Activated CD4-positive, alpha-beta T cell treated with anti-CD3 and anti-CD28 coated beads, Interleukin-2, Interleukin-4, amounts not matched to agents 100 ng/mL and 50 ng/mL, durations not matched to agents 16 hours and 8 hours (primary cell): ENCODE data around the gene ADAM22.

Source experiments
- DNase-seq: peaks from one replicate; pipeline ENCODE4 v3.0.0-alpha.2; 2020; ENCODE audit warnings: low spot score

The ADAM22 gene

GRCh38 chr7:88218836-88219605 is 285.0 kb downstream of the ADAM22 start:
- peak; percentile 62 for DNase-seq

DNA sequence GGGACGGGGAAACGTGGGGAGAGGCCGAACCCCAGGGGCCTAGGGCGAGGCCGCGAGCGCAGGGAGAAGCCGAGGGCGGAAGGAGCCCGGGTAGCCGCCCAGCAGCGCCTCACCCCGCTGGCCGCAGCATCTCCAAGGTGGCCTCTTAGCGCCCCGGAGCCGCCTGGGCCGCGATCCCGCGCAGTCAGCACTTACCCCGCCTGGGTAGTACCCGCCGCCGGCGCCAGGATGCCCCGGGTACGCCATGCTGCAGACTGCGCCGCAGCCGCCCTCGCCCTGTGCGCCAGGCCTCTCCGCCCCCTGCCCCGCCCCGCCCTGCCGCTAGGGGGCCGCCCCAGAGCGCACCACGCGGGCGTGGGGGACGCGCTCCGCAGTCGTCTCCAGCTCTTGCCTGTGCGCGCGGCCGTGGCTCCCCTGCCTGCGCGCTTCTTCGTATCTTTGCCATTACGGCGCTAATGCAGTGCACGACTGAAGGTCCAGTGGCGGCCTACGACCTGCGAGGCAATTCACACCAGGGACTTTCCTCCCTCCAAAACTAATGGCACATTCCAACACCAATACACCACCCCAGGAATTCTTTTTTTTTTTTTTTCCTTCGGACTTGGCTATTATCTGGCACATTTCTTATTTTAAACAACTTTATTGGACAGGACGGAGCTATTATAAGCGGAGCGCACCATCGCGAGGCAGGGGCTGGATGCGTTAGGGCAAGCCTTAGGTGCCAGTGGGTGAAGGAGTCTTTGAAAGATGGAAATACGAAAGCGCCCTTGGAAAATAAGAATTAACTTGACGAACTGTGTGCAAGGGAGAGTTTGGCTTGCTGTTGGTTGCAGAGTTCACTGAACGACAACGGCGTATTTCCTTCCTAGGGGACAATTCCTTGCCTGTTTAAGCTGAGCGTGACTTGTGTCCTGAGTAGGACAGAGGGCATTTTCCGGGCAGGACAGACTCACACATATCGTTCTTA is 286.0 kb downstream of the ADAM22 start, which contains the start of gene SRI:
Gene SRI, minus strand, starts transcription at position 258 of the 967 bp plus-strand sequence. Its CDS starts 12 bp downstream, at position 246.
- DNase-seq, result peak; percentile 87

DNA sequence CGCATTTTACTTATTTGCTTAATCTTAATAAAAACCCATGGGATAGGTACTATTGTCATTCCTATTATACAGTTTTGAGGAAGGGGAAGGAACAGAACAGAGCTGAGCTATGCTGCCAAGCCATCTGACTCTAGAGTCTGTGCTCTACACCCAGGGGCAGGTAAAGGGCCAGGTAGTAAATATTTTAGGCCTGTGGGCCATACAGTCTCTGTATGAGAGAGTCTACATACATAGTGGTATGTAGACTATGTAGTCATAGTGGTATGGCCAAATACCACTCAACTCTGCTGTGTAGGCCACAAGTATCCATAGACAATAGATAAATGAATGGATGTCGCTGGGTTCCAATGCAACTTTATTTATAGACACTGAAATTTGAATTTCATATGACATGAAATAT is 289.2 kb downstream of the ADAM22 start:
- no peak for DNase-seq

DNA sequence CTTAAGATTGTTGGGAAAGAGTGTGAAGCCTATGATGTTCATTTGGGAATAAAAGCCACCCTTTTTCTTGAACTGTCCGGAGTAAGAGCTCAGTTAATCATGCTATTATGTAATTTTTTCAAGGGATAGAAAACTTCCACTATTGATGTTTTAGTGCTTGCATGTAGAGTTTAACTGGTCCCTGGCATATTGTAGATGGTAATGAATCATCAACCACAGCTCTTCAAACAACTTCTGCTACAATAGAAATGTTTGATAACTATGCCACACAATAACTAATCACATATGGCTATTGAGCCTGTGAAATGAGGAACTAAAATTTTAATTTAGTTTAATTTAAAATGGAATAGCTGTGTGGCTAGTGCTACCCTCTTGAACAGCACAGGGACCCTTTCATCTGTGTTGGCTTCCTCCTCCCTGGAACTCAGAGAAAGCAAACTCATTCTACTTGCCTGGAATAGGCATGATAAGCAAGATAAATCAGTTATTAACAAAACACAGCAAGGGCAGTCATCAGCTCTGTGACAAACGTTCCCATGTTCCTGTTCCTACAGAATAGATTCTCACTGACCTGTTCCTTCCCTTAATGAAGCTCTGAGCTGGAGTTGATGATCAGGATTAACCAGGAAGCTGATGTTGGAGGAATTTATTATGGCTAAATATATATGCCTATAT is 290.7 kb downstream of the ADAM22 start:
- DNase-seq, result no peak

GRCh38 chr7:88226201-88226600 is 292.1 kb downstream of the ADAM22 start:
- DNase-seq, result no peak

GRCh38 chr7:88226886-88227516 is 292.9 kb downstream of the ADAM22 start:
- no peak for DNase-seq

GRCh38 chr7:88229302-88229995 is 295.4 kb downstream of the ADAM22 start:
- no peak for DNase-seq

GRCh38 chr7:88230646-88231045 is 296.6 kb downstream of the ADAM22 start:
- no peak for DNase-seq

- no peak for DNase-seq
These were observed 299.8 kb downstream of the ADAM22 start for GRCh38 chr7:88233828-88234227.

DNA sequence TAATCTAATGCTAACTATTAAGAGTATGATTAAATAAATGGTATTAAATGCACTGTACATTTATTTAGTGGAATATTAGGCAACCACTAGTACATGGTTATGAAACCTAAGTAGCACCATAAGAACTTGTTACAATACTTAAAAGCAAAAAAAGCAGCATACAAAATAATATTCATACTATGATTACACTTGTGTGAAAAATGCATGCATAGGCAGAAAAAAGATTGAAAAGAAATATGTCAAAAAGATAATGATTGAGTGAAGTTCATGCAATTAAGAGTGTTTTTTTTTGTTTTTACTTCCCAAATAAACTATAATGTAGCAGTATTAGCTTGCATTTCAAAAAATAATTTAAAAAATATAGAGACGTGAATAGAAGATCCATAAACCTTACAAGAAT is 305.8 kb downstream of the ADAM22 start:
- no peak for DNase-seq

DNA sequence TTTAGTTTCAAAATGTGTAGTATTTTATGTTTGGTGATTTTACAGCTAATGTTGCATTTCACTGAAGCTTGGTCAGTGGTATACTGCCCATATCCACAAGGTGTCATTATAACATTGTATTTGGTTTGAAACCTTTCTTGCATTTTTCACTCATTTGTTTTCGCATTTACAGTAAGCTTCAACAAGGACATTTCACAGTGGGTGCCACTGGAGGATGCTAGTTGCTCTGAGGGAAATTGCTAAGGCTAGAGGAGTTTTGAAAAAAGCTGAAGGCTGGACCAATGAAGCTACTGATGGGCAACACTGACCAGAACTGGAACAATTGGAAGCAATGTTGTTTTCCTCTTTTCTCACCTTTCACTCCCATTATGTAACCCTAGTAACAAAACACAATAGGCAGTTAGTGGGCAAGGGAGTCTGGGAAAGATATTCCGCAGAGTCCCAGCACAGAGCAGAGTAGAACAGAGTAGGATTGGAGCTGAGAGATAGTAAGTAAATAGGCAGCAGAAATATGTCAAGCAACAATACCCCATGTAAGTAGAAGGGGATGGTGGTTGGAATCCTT is 309.4 kb downstream of the ADAM22 start:
- DNase-seq, result peak; percentile 9

GRCh38 chr7:88244258-88244657 is 310.2 kb downstream of the ADAM22 start:
- DNase-seq, result no peak
